ENCODE measurements around the gene TFIP11. TPM values are rescaled to one million over a fixed set of nuclear protein-coding genes. Genes with fewer than 3 reads are reported as not detected.

Gene TFIP11
- total and polyA plus RNA-seq, 2 of the 8 experiments (the other 6 are each of a cell fraction or from before 2014, with no cell fraction given): 18.1 to 28.3 TPM

DNA sequence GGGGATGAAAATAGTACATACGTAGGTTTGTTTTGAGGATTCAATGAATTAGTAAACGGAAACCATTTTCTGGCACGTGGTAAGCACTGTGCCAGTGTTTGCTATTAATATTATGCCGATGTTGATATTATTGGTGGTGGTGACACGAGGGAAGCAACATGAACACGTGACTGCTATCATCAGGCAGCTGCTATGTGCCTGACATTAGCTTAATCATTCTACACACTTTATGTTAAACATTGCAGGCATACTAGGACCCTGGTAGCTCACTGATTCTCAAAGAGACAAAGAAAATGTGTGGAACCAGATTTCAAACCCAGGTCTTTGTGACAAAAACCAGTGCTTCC, 27.9 kb downstream of the TFIP11 start:
- no peak overlapping the region for H3K27ac ChIP-seq (ENCODE audit: low read depth, low read length)
- H4K5ac ChIP-seq (ENCODE audit: insufficient read length, low read depth, low read length): no peak overlapping the region
- no peak overlapping the region for H2AFZ ChIP-seq (ENCODE audit: low read length)
- H3K4me1 ChIP-seq (replicated peaks in 1 of 4; ENCODE audit: control insufficient read depth in 3 of 4, insufficient read depth in 4 of 4, low read length in 3 of 4): peaks cover 0 to 14% (median 6%) of the 10 kb centered on the region in 4 experiments; a peak in 5 of 7 replicates
- H2BK15ac ChIP-seq (ENCODE audit: low read length): no peak overlapping the region
- H3K79me2 ChIP-seq (ENCODE audit: control insufficient read depth in 1 of 2, insufficient read depth in 2 of 2, low read length in 2 of 2): peaks cover 12 to 58% of the 10 kb centered on the region in 2 experiments
- POLR2A ChIA-PET (ENCODE audit: partially characterized antibody): interaction anchor here (0.6 to 3.3 kb wide), 16 partner anchors 11 to 188 kb away, joined by 3 to 27 read pairs (median 4); partner anchors contain the start of gene TFIP11
- no peak for DNase-seq (ENCODE audit: low read depth in 1 of 2, low spot score in 2 of 2)
- CTCF ChIA-PET (ENCODE audit: partially characterized antibody): interaction anchor here (0.6 to 1.5 kb wide), 7 partner anchors 18 to 191 kb away, joined by 3 to 6 read pairs (median 3); no protein-coding TSS in a partner anchor
- no peak overlapping the region for H3K56ac ChIP-seq (replicated peaks; ENCODE audit: insufficient read length, low read depth, low read length)
- no peak overlapping the region for H2BK120ac ChIP-seq (replicated peaks; ENCODE audit: low read depth, low read length)
- no peak overlapping the region for H2AK5ac ChIP-seq (ENCODE audit: low read depth, low read length)
- H4K8ac ChIP-seq (ENCODE audit: extremely low read depth, insufficient read depth, low read length): no peak overlapping the region
- no peaks in the 10 kb centered on the region for H3K9me3 ChIP-seq (ENCODE audit: insufficient read depth in 2 of 2, low read depth in 1 of 2, low read length in 1 of 2)
- TF ChIP-seq POLR2AphosphoS5 (IDR thresholded peaks at IDR 0.05; ENCODE audit: low read depth, low read length) (no peak), BACH1 (IDR thresholded peaks at IDR 0.05; ENCODE audit: low read length) (no peak), SAP30 (IDR thresholded peaks at IDR 0.05; ENCODE audit: insufficient read depth, insufficient replicate concordance, low read length) (no peak), RFX5 (IDR thresholded peaks at IDR 0.05; ENCODE audit: borderline replicate concordance, low read depth, low read length) (no peak), FOSL1 (IDR thresholded peaks at IDR 0.05; ENCODE audit: insufficient read depth, low read depth, low read length) (no peak), YY1 (IDR thresholded peaks at IDR 0.05; ENCODE audit: low read depth, low read length) (no peak), POLR2A (IDR thresholded peaks at IDR 0.05; ENCODE audit: control extremely low read depth in 1 of 2, low read depth in 2 of 2, low read length in 2 of 2) (no peak), SIX5 (IDR thresholded peaks at IDR 0.05; ENCODE audit: low read depth, low read length) (no peak)
- TF ChIP-seq, protein P1, sequence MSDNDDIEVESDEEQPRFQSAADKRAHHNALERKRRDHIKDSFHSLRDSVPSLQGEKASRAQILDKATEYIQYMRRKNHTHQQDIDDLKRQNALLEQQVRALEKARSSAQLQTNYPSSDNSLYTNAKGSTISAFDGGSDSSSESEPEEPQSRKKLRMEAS (IDR thresholded peaks at IDR 0.05): peak; percentile 32; the same call in 1 of the 2 replicates
- peaks cover 0 to 2% of the 10 kb centered on the region in 2 experiments for H4K20me1 ChIP-seq (replicated peaks in 1 of 2; ENCODE audit: control insufficient read depth in 1 of 2, insufficient read depth in 2 of 2, low read length in 2 of 2)
- 30% methylated on average over 6 of the region's 6 CpGs; no CpG with 5 or more reads in 1 of the 2 experiments for WGBS, 2 experiments (ENCODE audit: extremely low coverage in 1 of 2, insufficient coverage in 1 of 2, insufficient read length in 1 of 2, insufficient replicate concordance in 2 of 2, low coverage in 1 of 2, low lambda C conversion rate in 2 of 2, missing lambda C conversion rate in 1 of 2)
- peaks cover 9 to 18% (median 17%) of the 10 kb centered on the region in 4 experiments for H3K36me3 ChIP-seq (ENCODE audit: control insufficient read depth in 2 of 4, insufficient read depth in 4 of 4, low read length in 3 of 4)
- H2BK12ac ChIP-seq (ENCODE audit: low read depth, low read length): no peak overlapping the region
- no peak overlapping the region for H2BK20ac ChIP-seq (ENCODE audit: low read length)
- peaks cover 11% of the 10 kb centered on the region for H3K23me2 ChIP-seq (ENCODE audit: low read depth, low read length)
- H2BK5ac ChIP-seq (ENCODE audit: low read depth, low read length): no peak overlapping the region; the same call in 1 of the 2 replicates
- no peak overlapping the region for H3K18ac ChIP-seq (ENCODE audit: extremely low read depth, low read length)
- peak overlapping the region; percentile 77 to 99 (median 90) for H3K4me3 ChIP-seq (ENCODE audit: extremely low read depth in 1 of 4, insufficient read depth in 2 of 4, low read depth in 3 of 4, low read length in 4 of 4)
- no peak overlapping the region for H4K91ac ChIP-seq (replicated peaks; ENCODE audit: insufficient read length, low read length)
- no peak overlapping the region for H3K23ac ChIP-seq (ENCODE audit: insufficient read length)
- H3K27me3 ChIP-seq (replicated peaks in 1 of 4; ENCODE audit: control insufficient read depth in 3 of 4, extremely low read depth in 1 of 4, insufficient read depth in 3 of 4, low read length in 3 of 4): no peaks in the 10 kb centered on the region; a peak in 1 of 7 replicates
- peak overlapping the region; percentile 84 to 90 (median 88) for H3K9ac ChIP-seq (replicated peaks in 1 of 4; ENCODE audit: extremely low read depth in 1 of 4, low read depth in 3 of 4, low read length in 3 of 4)
- H3K4ac ChIP-seq (replicated peaks; ENCODE audit: insufficient read length, low read depth, low read length): no peak overlapping the region
- H3K79me1 ChIP-seq (ENCODE audit: low read depth, low read length): peaks cover 6% of the 10 kb centered on the region; the same call in 1 of the 2 replicates
- FAIRE-seq: no peak
- H3K4me2 ChIP-seq (ENCODE audit: insufficient read depth in 1 of 2, low read depth in 2 of 2, low read length in 2 of 2): peak overlapping the region; percentile 79 to 96
- no peak overlapping the region for H3K14ac ChIP-seq (ENCODE audit: insufficient read length)
